Fibroblast of lung (primary cell): ENCODE data around the gene CHKA. TPM values are rescaled to one million over a fixed set of nuclear protein-coding genes. Genes with fewer than 3 reads are reported as not detected.
A peak's percentile ranks its signal among the peaks of the same experiment; 100 is the strongest.

Experiments
- DNase-seq, 2 donors: peaks; one replicate each; pipeline versions ENCODE4 v3.0.0 to v3.0.0-alpha.2; 2010; ENCODE audit warnings: low read depth in 2 of 2
- H2AFZ ChIP-seq: 2 replicates; pipeline ENCODE4 v1.5.1; 2012; ENCODE audit warnings: low read length, control low read depth, inconsistent platforms
- H3K27ac ChIP-seq: 2 replicates; pipeline ENCODE4 v1.5.1; 2011; ENCODE audit warnings: low read length, control low read depth; ENCODE audit not compliant: insufficient read depth
- H3K27me3 ChIP-seq: 2 replicates; pipeline ENCODE4 v1.5.1; 2011; ENCODE audit warnings: mild to moderate bottlenecking, low read length; ENCODE audit not compliant: control insufficient read depth, insufficient read depth
- H3K36me3 ChIP-seq: 2 replicates; pipeline ENCODE4 v1.5.1; 2011; ENCODE audit warnings: low read length; ENCODE audit not compliant: control insufficient read depth, insufficient read depth
- H3K4me1 ChIP-seq: 2 replicates; pipeline ENCODE4 v1.5.1; 2011; ENCODE audit warnings: low read length; ENCODE audit not compliant: control insufficient read depth, insufficient read depth; ENCODE audit errors: extremely low read depth
- H3K4me2 ChIP-seq: 2 replicates; pipeline ENCODE4 v1.5.1; 2011; ENCODE audit warnings: low read length, control low read depth; ENCODE audit not compliant: insufficient read depth; ENCODE audit errors: extremely low read depth
- H3K4me3 ChIP-seq, 4 experiments: fragments of 200-600 bp in 1 of 4; sonication (generic) in 1 of 4; replicated peaks in 1 of 4; 2 replicates each; pipeline ENCODE4 v1.5.1; 2011 to 2016; ENCODE audit warnings: low read length in 4 of 4, low read depth in 3 of 4, mild to moderate bottlenecking in 3 of 4, control low read depth in 2 of 4, inconsistent platforms in 1 of 4, mixed read lengths in 1 of 4; ENCODE audit not compliant: insufficient read depth in 1 of 4; ENCODE audit errors: control extremely low read depth in 1 of 4
- H3K79me2 ChIP-seq: 2 replicates; pipeline ENCODE4 v1.5.1; 2012; ENCODE audit warnings: mild to moderate bottlenecking, low read length, inconsistent platforms; ENCODE audit not compliant: control insufficient read depth, insufficient read depth
- H3K9ac ChIP-seq: 2 replicates; pipeline ENCODE4 v1.5.1; 2011; ENCODE audit warnings: mild to moderate bottlenecking, low read length, control low read depth; ENCODE audit not compliant: insufficient read depth
- H3K9me3 ChIP-seq: 2 replicates; pipeline ENCODE4 v1.5.1; 2012; ENCODE audit warnings: low read depth, low read length; ENCODE audit not compliant: control insufficient read depth, insufficient read depth
- H4K20me1 ChIP-seq: 2 replicates; pipeline ENCODE4 v1.5.1; 2011; ENCODE audit warnings: low read length; ENCODE audit not compliant: control insufficient read depth, insufficient read depth; ENCODE audit errors: extremely low read depth
- CTCF ChIP-seq, 2 donors: IDR thresholded peaks in 1 of 2; conservative IDR thresholded peaks in 1 of 2; 1 replicate in 1 of 2; 2 replicates in 1 of 2; pipeline ENCODE4 v1.5.1; 2011 to 2012; ENCODE audit warnings: low read length in 2 of 2, control low read depth in 1 of 2, inconsistent platforms in 1 of 2, low read depth in 1 of 2, mild to moderate bottlenecking in 1 of 2
- EZH2 ChIP-seq: IDR thresholded peaks from 2 replicates; pipeline ENCODE4 v1.5.1; 2012; ENCODE audit warnings: low read length, control low read depth, mild to moderate bottlenecking; ENCODE audit errors: missing control alignments
- polyA plus RNA-seq, 2 donors: library from polyadenylated mRNA; depleted of rRNA in 1 of 2; stranded (reverse) in 1 of 2; unstranded in 1 of 2; fragments of >200 nt; gene quantifications; 2 replicates each; pipeline ENCODE4 v1.2.1, GENCODE V29; 2011 to 2012; ENCODE audit warnings: missing spikeins in 1 of 2
- total RNA-seq: library from RNA; depleted of rRNA; stranded (reverse); fragments of >200 nt; gene quantifications from 2 replicates; pipeline ENCODE4 v1.2.1, GENCODE V29; 2014

The CHKA gene
- total and polyA plus RNA-seq, 2 donors (not counting 1 experiment from before 2014, with no cell fraction given), result 7.2 to 8.4 TPM

GRCh38 chr11:68116126-68116525 lies 5.1 kb downstream of the CHKA start:
- no peaks in the 10 kb centered on the region for H3K9me3 ChIP-seq
- H3K4me3 ChIP-seq, result no peak overlapping the region
- H3K9ac ChIP-seq, result no peak overlapping the region
- H3K4me1 ChIP-seq, result no peaks in the 10 kb centered on the region
- H3K27ac ChIP-seq, result no peak overlapping the region
- H3K4me2 ChIP-seq, result no peak overlapping the region
- TF ChIP-seq EZH2 (no peak), CTCF (conservative IDR thresholded peaks at IDR 0.05 in 1 of 2, IDR thresholded peaks at IDR 0.05 in 1 of 2; ENCODE audit: low read depth in 1 of 2, low read length in 2 of 2) (no peak)
- H2AFZ ChIP-seq, result no peak overlapping the region
- H3K36me3 ChIP-seq, result no peaks in the 10 kb centered on the region
- peaks cover 2% of the 10 kb centered on the region for H3K79me2 ChIP-seq
- DNase-seq, result no peak
- no peaks in the 10 kb centered on the region for H3K27me3 ChIP-seq
- peaks cover 2% of the 10 kb centered on the region for H4K20me1 ChIP-seq

- Histone ChIP-seq H3K4me2 (no peak overlapping the region), H2AFZ (no peak overlapping the region), H3K79me2 (peaks cover 1% of the 10 kb centered on the region), H3K27me3 (no peaks in the 10 kb centered on the region), H3K27ac (no peak overlapping the region), H3K4me1 (no peaks in the 10 kb centered on the region), H3K4me3 (no peak overlapping the region), H3K36me3 (no peaks in the 10 kb centered on the region), H3K9ac (no peak overlapping the region), H3K9me3 (no peaks in the 10 kb centered on the region), H4K20me1 (peaks cover 2% of the 10 kb centered on the region)
- DNase-seq, result no peak
- TF ChIP-seq CTCF (conservative IDR thresholded peaks at IDR 0.05 in 1 of 2, IDR thresholded peaks at IDR 0.05 in 1 of 2; ENCODE audit: low read depth in 1 of 2, low read length in 2 of 2) (no peak), EZH2 (no peak)
Observed at GRCh38 chr11:68115285-68115684, 5.9 kb downstream of the CHKA start.

GRCh38 chr11:68113986-68114385 lies 7.2 kb downstream of the CHKA start:
- H3K79me2 ChIP-seq, result no peaks in the 10 kb centered on the region
- H3K27ac ChIP-seq, result no peak overlapping the region
- H3K4me2 ChIP-seq, result no peak overlapping the region
- no peak overlapping the region for H2AFZ ChIP-seq
- H4K20me1 ChIP-seq, result peaks cover 2% of the 10 kb centered on the region
- H3K27me3 ChIP-seq, result no peaks in the 10 kb centered on the region
- H3K36me3 ChIP-seq, result no peaks in the 10 kb centered on the region
- H3K9ac ChIP-seq, result no peak overlapping the region
- H3K4me3 ChIP-seq, result no peak overlapping the region
- H3K9me3 ChIP-seq, result no peaks in the 10 kb centered on the region
- no peaks in the 10 kb centered on the region for H3K4me1 ChIP-seq
- peak in 1 of 2 donors; percentile 74 for DNase-seq
- TF ChIP-seq CTCF (conservative IDR thresholded peaks at IDR 0.05 in 1 of 2, IDR thresholded peaks at IDR 0.05 in 1 of 2; ENCODE audit: low read depth in 1 of 2, low read length in 2 of 2), result peak in 1 of 2 donors; percentile 38
- TF ChIP-seq EZH2, result no peak
